Mesenteric fat pad (tissue), 1 donor: ENCODE results near the gene IFNGR2. TPM values are rescaled to one million over a fixed set of nuclear protein-coding genes. Genes with fewer than 3 reads are reported as not detected.
"Not testable (repeated sequence)": the region's sequence is repeated elsewhere in the genome, so short reads cannot be mapped to it uniquely, and the experiment has no call there.

ENCODE experiments used
- DNase-seq: peaks from one replicate; pipeline ENCODE4 v3.0.0-alpha.2; 2020; ENCODE audit warnings: low spot score
- total RNA-seq: library from RNA; stranded (reverse); fragmentation: NEBNext Ultra II Directional; extraction: Animal tissue kit (Norgen Biotek cat#: 25700); gene quantifications from one replicate; pipeline ENCODE4 v1.2.1, GENCODE V29; 2021
- donor health status: DM: yes; HTN: yes; CAD: no.

The IFNGR2 gene
- total RNA-seq, 1 donor from 2014 or later = 150 TPM

GRCh38 chr21:33375101-33375644, 28.0 kb upstream of the IFNGR2 start:
- no peak for DNase-seq

DNA sequence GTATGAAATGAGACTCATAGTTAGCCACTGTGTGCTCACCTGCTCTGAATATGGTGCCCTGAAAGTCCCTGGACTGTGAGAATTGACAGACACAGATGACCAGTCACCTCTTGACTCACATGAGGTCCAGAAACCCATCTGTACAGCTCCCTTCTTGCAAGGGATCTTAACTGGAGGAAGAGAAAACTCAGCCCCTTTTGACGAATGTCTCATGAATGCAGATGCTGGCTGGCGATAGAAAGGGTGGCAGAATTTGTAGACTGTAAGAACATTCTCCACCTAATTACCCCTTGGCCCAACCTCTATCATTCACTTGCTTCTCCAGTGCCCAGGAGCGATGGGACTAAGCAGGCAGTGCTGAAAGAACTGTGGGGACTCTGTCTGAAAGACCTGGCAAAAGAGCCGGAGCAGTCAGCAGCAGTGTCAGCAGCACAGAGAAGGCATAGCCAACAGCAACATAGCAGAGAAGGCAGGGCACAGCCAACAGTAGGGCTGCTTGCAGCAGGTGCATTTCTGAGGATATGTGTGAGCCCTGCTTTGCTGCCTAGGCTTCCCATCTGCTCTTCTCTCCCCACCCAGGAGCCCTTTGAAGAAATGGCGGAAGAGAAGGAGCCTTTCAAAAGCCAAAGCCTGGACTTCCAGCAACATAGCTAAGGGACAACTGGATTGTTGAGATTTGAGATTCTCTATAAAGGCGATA, 25.8 kb upstream of the IFNGR2 start:
- DNase-seq = no peak

DNA sequence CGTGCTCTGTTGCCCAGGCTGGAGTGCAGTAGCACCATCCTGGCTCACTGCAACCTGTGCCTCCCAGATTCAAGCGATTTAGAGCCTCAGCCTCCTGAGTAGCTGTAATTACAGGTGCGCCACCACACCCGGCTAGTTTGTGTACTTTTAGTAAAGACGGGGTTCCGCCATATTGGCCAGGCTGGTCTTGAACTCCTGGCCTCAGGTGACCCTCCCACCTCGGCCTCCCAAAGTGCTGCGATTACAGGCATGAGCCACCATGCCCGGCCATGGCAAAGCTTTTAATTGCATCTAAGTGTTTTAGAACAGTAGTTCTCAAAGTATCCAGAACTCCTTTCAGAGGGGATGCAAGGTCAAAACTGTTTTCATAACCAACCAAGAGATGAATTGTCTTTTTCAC, 25.1 kb upstream of the IFNGR2 start:
- DNase-seq = no peak

- not testable (repeated sequence) for DNase-seq
Observed at GRCh38 chr21:33379934-33380333, 23.3 kb upstream of the IFNGR2 start.

DNA sequence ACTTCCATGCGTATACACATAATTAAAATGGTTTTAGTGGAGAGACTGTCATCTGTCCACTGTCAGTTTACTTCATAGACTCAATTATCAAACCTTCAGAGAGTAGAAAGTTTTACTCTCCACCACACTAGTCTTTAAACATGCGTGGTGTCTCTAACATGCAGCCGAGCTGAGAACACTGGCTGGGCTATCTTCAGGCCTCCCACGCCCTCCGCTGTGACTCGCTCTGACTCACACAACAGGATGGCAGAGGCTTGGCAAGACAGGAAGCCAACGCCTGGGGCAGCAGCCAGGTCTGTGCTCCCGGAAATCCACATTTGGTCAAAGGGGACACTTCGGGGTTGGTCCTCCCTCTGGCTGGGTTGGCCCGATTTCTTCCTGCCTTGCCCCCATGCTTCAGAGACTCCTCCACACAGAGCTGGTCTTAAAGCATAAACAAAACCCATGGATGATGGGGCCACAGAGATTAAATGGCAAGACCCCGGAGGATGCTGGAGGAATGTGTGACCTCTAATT, 22.7 kb upstream of the IFNGR2 start:
- DNase-seq = peak; percentile 95

- DNase-seq = not testable (repeated sequence)
Observed at GRCh38 chr21:33381381-33381780, 21.8 kb upstream of the IFNGR2 start.

DNA sequence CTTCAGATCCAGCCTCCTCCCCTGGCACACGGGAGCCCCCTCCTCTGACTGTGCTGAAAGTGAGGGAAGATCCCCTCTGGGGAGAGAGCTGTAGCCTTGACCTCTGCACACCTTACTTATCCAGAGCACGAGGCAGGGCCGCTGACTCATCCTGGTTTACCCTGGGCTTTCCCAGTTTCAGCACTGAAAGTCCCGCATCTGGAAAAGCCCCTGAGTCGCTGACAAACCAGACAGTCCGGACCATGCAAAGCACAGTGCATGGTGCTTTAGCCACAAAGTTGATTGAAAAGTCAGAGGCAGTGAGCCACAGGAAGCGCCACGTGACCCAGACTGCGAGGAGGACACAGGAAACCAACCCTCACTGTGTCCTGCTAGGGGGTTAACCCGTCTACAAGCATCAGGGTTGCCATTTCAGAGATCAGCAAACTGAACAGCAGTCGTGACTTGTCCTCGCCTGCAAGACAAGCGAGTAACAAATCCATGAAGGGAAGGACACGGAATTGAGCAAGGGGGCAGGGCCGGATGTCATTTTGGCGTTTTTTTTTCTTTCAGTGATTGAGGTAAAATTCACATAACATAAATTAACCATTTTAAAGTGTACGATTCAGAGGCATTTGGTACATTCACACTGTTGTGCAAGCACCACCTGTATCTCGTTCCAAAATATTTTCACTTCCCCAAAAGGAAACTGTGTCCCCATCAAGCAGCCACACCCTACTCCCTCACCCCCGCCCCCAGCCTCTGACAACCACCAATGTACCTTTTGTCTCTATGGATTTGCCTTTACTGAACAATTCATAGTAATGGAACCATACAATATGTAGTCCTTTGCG, 19.9 kb upstream of the IFNGR2 start:
- DNase-seq = no peak

DNA sequence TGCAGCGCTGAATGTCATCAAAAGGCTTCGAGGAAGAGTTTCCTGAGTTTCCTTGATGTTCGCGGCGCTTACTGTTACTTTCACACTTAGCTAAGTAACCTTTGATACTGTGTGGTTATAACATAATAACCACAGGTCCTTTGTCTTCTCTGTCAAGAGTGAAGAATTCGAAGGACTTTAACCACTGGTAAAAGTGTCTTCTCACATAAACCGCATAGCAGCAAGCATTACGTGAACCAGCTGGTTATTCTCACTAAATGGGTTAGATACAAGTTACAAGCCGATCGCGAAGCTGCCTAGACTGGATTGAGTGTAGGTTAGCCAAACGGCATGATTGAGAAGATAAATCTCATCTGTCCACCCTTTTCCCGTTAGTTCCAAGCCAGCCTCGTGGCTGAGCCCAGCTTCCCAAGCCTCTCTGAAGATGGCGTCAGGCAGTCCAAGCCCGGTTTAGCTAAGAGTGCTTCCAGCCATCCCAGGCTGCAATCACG, 18.3 kb upstream of the IFNGR2 start:
- DNase-seq = no peak

GRCh38 chr21:33386222-33386784, 16.9 kb upstream of the IFNGR2 start:
- DNase-seq = no peak

DNA sequence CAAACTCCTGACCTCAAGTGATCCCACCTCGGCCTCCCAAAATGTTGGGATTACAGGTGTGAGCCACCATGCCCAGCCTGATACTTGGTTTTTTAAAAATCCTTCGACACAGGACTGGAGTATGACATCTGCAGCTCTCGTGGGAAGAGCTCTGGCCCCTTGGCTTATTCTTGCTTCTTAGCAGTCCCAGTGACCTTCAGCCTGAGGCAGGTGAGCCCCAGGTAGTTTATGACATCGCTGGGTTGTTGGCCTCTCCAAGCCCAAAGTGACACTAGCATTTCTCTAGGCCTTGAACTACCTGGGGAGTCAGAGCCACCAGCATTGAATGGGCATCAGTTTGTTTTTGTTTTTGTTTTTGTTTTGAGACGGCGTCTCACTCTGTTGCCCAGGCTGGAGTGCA, 15.9 kb upstream of the IFNGR2 start:
- no peak for DNase-seq

GRCh38 chr21:33388188-33388587, 15.0 kb upstream of the IFNGR2 start:
- no peak for DNase-seq

GRCh38 chr21:33390479-33390878, 12.7 kb upstream of the IFNGR2 start:
- no peak for DNase-seq

GRCh38 chr21:33391656-33392055, 11.6 kb upstream of the IFNGR2 start:
- no peak for DNase-seq

DNA sequence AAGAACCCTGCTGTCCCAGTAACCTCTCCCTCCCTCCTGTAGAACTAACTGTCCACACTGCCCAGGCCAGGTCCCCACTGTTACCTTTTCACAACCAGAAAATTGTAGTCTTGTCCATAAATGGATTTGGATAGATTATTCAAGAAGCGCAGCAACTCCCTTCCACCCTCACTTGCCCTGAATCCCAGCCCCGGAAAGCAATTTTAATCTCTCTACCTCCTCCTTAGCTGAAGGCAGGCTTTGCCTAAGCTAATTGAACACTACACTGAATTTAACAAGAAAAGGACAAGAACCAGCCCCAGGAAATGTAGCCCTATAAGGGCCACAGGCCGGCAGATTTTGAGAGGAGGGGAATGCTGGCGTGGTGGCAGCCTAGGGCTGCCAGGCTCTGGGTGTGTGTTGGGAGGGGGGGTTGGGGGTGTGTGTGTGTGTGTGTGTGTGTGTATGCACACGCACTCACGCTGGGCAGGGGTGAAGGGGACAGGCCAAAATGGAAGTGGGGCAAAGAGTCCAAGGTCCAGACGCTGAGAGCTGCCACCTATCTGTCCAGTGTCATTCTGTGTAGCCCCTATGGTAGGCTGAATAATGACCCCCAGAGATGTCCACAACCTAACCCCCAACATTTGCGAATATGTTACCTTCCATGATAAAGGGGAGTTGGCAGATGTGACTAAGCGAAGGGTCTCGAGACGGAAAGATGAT, 10.8 kb upstream of the IFNGR2 start:
- DNase-seq = no peak

- DNase-seq = no peak
Observed at GRCh38 chr21:33393348-33393747, 9.9 kb upstream of the IFNGR2 start.

- DNase-seq = no peak
Observed at GRCh38 chr21:33394260-33394659, 9.0 kb upstream of the IFNGR2 start.

DNA sequence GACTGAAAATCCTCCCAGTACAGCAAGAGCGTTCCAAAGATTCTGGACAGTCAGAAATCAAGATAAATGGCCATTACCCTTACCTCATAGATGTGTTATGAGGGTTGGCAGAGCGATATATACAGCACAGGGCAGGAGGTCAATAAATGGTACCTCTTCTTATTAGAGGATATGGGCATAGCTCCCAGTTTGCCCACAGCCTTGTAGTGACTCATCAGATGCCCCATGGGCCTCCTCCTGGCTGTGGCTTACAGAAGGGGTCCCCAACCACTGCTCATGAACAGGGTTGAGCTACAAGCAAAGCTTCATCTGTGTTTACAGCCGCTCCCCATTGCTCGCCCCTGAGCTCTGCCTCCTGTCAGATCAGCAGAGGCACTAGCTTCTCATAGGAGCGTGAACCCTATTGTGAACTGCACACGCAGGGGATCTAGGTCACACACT, 7.3 kb upstream of the IFNGR2 start:
- DNase-seq = no peak

- no peak for DNase-seq
Observed at GRCh38 chr21:33396436-33396835, 6.8 kb upstream of the IFNGR2 start.

- no peak for DNase-seq
Observed at GRCh38 chr21:33396951-33397350, 6.3 kb upstream of the IFNGR2 start.

- no peak for DNase-seq
Observed at GRCh38 chr21:33397717-33398116, 5.5 kb upstream of the IFNGR2 start.

DNA sequence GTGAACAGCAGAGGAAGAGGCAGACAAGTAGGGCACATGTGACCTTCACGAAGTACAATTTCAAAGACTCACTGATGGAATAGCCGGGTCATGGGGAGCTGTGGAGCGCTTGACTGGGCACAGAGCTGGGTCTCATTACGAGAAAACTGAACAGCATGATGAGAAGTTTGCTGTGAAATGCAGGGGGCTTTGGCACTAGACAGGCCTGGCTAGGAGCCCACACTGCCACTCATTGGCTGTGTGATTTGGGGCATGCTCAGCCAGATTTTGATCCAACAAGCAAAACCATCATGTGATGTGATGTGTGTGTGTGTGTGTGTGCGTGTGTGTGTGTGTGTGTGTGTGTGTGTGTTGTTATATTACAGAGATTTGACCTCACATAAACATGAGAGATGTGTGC, 4.9 kb upstream of the IFNGR2 start:
- no peak for DNase-seq
